ENCODE measurements around the gene TAS2R16. TPM values are rescaled to one million over a fixed set of nuclear protein-coding genes. Genes with fewer than 3 reads are reported as not detected.

The TAS2R16 gene
- total and polyA plus RNA-seq, 12 donors = not detected

GRCh38 chr7:122989041-122989440 lies 6.5 kb downstream of the TAS2R16 start:
- DNase-seq = no peak
- intact Hi-C loops (cut with DNase I) = no loop called here
- no peak overlapping the region for H3K27ac ChIP-seq
- H3K4me3 ChIP-seq = no peak overlapping the region
- no peaks in the 10 kb centered on the region for H3K36me3 ChIP-seq
- no peaks in the 10 kb centered on the region for H3K4me1 ChIP-seq
- TF ChIP-seq CTCF (IDR thresholded peaks at IDR 0.05) = no peak
- H3K9me3 ChIP-seq = no peaks in the 10 kb centered on the region
- ATAC-seq = no peak
- WGBS, 2 donors = 56 to 64% methylated on average over 6 of the region's 6 CpGs
- peaks cover 0 to 11% (median 0%) of the 10 kb centered on the region in 7 donors for H3K27me3 ChIP-seq

GRCh38 chr7:122988333-122988732 lies 7.2 kb downstream of the TAS2R16 start:
- intact Hi-C loops (cut with DNase I) = no loop called here
- Histone ChIP-seq H3K36me3 (no peaks in the 10 kb centered on the region), H3K9me3 (no peaks in the 10 kb centered on the region), H3K27me3 (peaks cover 0 to 7% (median 0%) of the 10 kb centered on the region in 7 donors), H3K4me3 (no peak overlapping the region), H3K4me1 (no peaks in the 10 kb centered on the region), H3K27ac (no peak overlapping the region)
- no peak for DNase-seq
- 69 to 84% methylated on average over 4 of the region's 4 CpGs for WGBS, 2 donors
- ATAC-seq = no peak
- no peak for TF ChIP-seq CTCF (IDR thresholded peaks at IDR 0.05)

GRCh38 chr7:122987463-122987862 lies 8.0 kb downstream of the TAS2R16 start:
- Histone ChIP-seq H3K27me3 (peaks cover 0 to 3% (median 0%) of the 10 kb centered on the region in 7 donors), H3K9me3 (no peaks in the 10 kb centered on the region), H3K4me3 (no peak overlapping the region), H3K36me3 (no peaks in the 10 kb centered on the region), H3K4me1 (no peaks in the 10 kb centered on the region), H3K27ac (no peak overlapping the region)
- intact Hi-C loops (cut with DNase I) = no loop called here
- ATAC-seq (no peak), DNase-seq (no peak)
- 76 to 81% methylated on average over 2 of the region's 2 CpGs for WGBS, 2 donors
- TF ChIP-seq CTCF (IDR thresholded peaks at IDR 0.05) = no peak

- no peaks in the 10 kb centered on the region for H3K9me3 ChIP-seq
- DNase-seq = no peak
- H3K36me3 ChIP-seq = no peaks in the 10 kb centered on the region
- no peak for TF ChIP-seq CTCF (IDR thresholded peaks at IDR 0.05)
- H3K27ac ChIP-seq = no peak overlapping the region
- intact Hi-C loops (cut with DNase I) = no loop called here
- no peak for ATAC-seq
- 91 to 98% methylated on average over 2 of the region's 2 CpGs for WGBS, 2 donors
- H3K4me3 ChIP-seq = no peak overlapping the region
- no peaks in the 10 kb centered on the region for H3K27me3 ChIP-seq
- no peaks in the 10 kb centered on the region for H3K4me1 ChIP-seq
Measured at GRCh38 chr7:122984021-122984420, 11.5 kb downstream of the TAS2R16 start.

Data from heart right ventricle (tissue), 16 donors.